Left renal pelvis (tissue), 4 donors: ENCODE data around the gene THSD7A. TPM values are rescaled to one million over a fixed set of nuclear protein-coding genes. Genes with fewer than 3 reads are reported as not detected.

Experiments used
- DNase-seq, 4 donors: peaks; one replicate each; pipeline ENCODE4 v3.0.0-alpha.2; 2013; ENCODE audit warnings: low read depth in 4 of 4, low spot score in 3 of 4
- polyA plus RNA-seq, 4 donors: library from polyadenylated mRNA; unstranded; fragments of 120-200 nt; gene quantifications; one replicate each; pipeline ENCODE4 v1.2.1, GENCODE V29; 2013; ENCODE audit not compliant: insufficient read length in 4 of 4

Gene THSD7A
- polyA plus RNA-seq, 4 donors: 39.1 to 87.2 (median 72.8) TPM

- no peak for DNase-seq
Measured at GRCh38 chr7:11707606-11708193, 124.3 kb downstream of the THSD7A start.

GRCh38 chr7:11706666-11707605 lies 125.1 kb downstream of the THSD7A start:
- no peak for DNase-seq

- no peak for DNase-seq
Measured at GRCh38 chr7:11703829-11704228, 128.2 kb downstream of the THSD7A start.

GRCh38 chr7:11702938-11703337 lies 129.1 kb downstream of the THSD7A start:
- no peak for DNase-seq

GRCh38 chr7:11701829-11702560 lies 130.0 kb downstream of the THSD7A start:
- no peak for DNase-seq

GRCh38 chr7:11699666-11700065 lies 132.3 kb downstream of the THSD7A start:
- no peak for DNase-seq

GRCh38 chr7:11698384-11698871 lies 133.6 kb downstream of the THSD7A start:
- no peak for DNase-seq

GRCh38 chr7:11690395-11690794 lies 141.6 kb downstream of the THSD7A start:
- DNase-seq: no peak

GRCh38 chr7:11689096-11689495 lies 142.9 kb downstream of the THSD7A start:
- DNase-seq: no peak

- no peak for DNase-seq
Measured at GRCh38 chr7:11681461-11681860, 150.5 kb downstream of the THSD7A start.

- no peak for DNase-seq
Measured at GRCh38 chr7:11675163-11675562, 156.8 kb downstream of the THSD7A start.

GRCh38 chr7:11668727-11669126 lies 163.3 kb downstream of the THSD7A start:
- no peak for DNase-seq

- no peak for DNase-seq
Measured at GRCh38 chr7:11667810-11668185, 164.2 kb downstream of the THSD7A start.

GRCh38 chr7:11667071-11667809 lies 164.8 kb downstream of the THSD7A start:
- no peak for DNase-seq

- no peak for DNase-seq
Measured at GRCh38 chr7:11665357-11665756, 166.6 kb downstream of the THSD7A start.

GRCh38 chr7:11655642-11656041 lies 176.4 kb downstream of the THSD7A start:
- no peak for DNase-seq

- no peak for DNase-seq
Measured at GRCh38 chr7:11655163-11655562, 176.8 kb downstream of the THSD7A start.

GRCh38 chr7:11650500-11650899 lies 181.5 kb downstream of the THSD7A start:
- DNase-seq: no peak

- DNase-seq: no peak
Measured at GRCh38 chr7:11650030-11650429, 182.0 kb downstream of the THSD7A start.

- DNase-seq: no peak
Measured at GRCh38 chr7:11648980-11649379, 183.0 kb downstream of the THSD7A start.

GRCh38 chr7:11648101-11648500 lies 183.9 kb downstream of the THSD7A start:
- DNase-seq: no peak
